ENCODE data around the gene SYNJ2. TPM values are rescaled to one million over a fixed set of nuclear protein-coding genes. Genes with fewer than 3 reads are reported as not detected.

The SYNJ2 gene
- total and polyA plus RNA-seq, 2 experiments from 2014 or later = 2.8 to 5.6 TPM

DNA sequence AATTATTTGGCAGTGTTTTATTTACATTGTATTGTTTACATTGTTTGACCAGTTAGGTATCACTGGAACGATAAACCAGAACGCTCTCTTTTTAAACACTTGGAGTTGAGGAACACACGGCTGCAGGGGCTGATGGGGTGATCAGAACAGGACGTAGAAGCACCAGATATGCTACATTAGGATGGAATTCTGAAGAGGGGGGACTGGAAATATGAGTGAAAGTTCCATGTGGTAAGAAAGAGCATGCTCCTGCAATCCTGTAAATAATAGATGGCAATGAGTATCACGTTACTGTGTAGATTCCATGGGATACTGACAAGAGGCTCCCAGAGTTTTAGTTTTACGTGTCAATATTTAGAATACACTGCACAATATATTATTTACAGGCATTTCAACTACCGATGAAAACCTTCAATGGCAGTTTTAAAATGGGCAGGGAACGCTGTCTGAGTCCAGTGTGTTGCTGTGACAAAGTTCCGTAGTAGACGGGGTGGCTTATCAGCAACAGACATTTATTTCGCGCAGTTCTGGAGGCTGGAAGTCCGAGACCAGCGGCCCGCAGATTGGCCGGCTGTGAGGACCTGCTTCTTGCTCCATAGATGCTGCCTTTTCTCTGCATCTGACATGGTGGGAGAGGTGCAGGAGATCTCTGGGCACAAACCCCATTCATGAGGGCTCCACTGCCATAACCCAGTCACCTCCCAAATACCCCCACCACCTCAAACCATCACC is 43.1 kb downstream of the SYNJ2 start (continued):
- TF ChIP-seq, protein P1, sequence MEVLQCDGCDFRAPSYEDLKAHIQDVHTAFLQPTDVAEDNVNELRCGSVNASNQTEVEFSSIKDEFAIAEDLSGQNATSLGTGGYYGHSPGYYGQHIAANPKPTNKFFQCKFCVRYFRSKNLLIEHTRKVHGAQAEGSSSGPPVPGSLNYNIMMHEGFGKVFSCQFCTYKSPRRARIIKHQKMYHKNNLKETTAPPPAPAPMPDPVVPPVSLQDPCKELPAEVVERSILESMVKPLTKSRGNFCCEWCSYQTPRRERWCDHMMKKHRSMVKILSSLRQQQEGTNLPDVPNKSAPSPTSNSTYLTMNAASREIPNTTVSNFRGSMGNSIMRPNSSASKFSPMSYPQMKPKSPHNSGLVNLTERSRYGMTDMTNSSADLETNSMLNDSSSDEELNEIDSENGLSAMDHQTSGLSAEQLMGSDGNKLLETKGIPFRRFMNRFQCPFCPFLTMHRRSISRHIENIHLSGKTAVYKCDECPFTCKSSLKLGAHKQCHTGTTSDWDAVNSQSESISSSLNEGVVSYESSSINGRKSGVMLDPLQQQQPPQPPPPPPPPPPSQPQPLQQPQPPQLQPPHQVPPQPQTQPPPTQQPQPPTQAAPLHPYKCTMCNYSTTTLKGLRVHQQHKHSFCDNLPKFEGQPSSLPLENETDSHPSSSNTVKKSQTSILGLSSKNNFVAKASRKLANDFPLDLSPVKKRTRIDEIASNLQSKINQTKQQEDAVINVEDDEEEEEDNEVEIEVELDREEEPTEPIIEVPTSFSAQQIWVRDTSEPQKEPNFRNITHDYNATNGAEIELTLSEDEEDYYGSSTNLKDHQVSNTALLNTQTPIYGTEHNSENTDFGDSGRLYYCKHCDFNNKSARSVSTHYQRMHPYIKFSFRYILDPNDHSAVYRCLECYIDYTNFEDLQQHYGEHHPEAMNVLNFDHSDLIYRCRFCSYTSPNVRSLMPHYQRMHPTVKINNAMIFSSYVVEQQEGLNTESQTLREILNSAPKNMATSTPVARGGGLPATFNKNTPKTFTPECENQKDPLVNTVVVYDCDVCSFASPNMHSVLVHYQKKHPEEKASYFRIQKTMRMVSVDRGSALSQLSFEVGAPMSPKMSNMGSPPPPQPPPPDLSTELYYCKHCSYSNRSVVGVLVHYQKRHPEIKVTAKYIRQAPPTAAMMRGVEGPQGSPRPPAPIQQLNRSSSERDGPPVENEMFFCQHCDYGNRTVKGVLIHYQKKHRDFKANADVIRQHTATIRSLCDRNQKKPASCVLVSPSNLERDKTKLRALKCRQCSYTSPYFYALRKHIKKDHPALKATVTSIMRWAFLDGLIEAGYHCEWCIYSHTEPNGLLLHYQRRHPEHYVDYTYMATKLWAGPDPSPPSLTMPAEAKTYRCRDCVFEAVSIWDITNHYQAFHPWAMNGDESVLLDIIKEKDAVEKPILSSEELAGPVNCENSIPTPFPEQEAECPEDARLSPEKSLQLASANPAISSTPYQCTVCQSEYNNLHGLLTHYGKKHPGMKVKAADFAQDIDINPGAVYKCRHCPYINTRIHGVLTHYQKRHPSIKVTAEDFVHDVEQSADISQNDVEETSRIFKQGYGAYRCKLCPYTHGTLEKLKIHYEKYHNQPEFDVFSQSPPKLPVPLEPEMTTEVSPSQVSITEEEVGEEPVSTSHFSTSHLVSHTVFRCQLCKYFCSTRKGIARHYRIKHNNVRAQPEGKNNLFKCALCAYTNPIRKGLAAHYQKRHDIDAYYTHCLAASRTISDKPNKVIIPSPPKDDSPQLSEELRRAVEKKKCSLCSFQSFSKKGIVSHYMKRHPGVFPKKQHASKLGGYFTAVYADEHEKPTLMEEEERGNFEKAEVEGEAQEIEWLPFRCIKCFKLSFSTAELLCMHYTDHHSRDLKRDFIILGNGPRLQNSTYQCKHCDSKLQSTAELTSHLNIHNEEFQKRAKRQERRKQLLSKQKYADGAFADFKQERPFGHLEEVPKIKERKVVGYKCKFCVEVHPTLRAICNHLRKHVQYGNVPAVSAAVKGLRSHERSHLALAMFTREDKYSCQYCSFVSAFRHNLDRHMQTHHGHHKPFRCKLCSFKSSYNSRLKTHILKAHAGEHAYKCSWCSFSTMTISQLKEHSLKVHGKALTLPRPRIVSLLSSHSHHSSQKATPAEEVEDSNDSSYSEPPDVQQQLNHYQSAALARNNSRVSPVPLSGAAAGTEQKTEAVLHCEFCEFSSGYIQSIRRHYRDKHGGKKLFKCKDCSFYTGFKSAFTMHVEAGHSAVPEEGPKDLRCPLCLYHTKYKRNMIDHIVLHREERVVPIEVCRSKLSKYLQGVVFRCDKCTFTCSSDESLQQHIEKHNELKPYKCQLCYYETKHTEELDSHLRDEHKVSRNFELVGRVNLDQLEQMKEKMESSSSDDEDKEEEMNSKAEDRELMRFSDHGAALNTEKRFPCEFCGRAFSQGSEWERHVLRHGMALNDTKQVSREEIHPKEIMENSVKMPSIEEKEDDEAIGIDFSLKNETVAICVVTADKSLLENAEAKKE (CRISPR knock-in tag; IDR thresholded peaks at IDR 0.05) = no peak
- TF ChIP-seq EZH2 (IDR thresholded peaks at IDR 0.05; ENCODE audit: low read depth, unreplicated experiment) = no peak
- TF ChIP-seq NANOG (IDR thresholded peaks at IDR 0.05; ENCODE audit: borderline replicate concordance) = no peak
- TF ChIP-seq, protein P2, sequence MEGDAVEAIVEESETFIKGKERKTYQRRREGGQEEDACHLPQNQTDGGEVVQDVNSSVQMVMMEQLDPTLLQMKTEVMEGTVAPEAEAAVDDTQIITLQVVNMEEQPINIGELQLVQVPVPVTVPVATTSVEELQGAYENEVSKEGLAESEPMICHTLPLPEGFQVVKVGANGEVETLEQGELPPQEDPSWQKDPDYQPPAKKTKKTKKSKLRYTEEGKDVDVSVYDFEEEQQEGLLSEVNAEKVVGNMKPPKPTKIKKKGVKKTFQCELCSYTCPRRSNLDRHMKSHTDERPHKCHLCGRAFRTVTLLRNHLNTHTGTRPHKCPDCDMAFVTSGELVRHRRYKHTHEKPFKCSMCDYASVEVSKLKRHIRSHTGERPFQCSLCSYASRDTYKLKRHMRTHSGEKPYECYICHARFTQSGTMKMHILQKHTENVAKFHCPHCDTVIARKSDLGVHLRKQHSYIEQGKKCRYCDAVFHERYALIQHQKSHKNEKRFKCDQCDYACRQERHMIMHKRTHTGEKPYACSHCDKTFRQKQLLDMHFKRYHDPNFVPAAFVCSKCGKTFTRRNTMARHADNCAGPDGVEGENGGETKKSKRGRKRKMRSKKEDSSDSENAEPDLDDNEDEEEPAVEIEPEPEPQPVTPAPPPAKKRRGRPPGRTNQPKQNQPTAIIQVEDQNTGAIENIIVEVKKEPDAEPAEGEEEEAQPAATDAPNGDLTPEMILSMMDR (conservative IDR thresholded peaks at IDR 0.05; ENCODE audit: low read depth in 2 of 2) = no peak

DNA sequence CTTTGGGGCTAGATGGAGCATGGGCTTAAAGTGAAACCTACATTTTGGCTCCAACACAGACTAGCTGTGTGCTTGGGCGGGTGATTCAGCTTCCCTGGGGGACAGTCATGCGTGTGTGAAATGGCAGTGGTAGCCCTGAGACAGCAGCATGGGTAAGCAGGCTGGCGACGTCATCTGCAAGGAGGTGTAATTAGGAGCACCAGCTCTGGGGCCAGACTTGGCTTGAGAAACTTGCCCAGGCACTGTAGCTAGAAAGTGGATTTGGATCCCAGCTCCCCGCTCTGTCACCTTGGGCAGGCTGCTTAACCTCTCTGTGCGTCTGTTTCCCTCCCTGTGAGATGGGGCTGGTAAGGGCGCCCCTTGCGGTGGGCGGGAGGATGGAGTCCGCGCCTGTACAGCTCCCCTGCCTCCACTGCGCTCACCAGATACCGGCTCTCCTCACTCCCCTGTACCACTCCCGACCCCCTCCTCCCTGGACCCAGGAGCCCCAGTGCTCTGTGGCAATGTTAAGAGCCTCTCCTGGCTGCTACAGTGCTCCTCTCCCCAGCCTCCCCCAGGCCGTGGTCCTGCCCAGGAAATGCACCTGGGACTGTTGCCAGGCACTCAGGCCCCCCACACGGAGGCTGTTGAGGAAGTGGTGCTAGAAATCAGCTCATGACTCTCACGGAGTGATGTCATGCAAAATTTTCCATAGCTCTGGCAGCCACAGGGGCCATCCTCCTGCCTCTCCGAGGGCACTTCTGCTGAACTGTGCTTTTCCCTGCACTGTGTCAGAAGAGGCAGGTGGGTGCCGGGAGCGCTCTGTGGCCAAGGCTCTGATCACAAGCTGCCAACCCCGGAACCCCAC is 44.6 kb downstream of the SYNJ2 start:
- Histone ChIP-seq H4K20me1 (replicated peaks; ENCODE audit: insufficient read depth) (no peaks in the 10 kb centered on the region), H3K4me2 (no peak overlapping the region), H3K4me1 (ENCODE audit: insufficient read depth) (no peaks in the 10 kb centered on the region; the same call in 1 of the 2 replicates), H3K4me3 (no peak overlapping the region), H3K27ac (ENCODE audit: low read depth) (no peak overlapping the region), H2AFZ (no peak overlapping the region), H3K36me3 (ENCODE audit: insufficient read depth) (no peaks in the 10 kb centered on the region), H3K79me2 (replicated peaks; ENCODE audit: insufficient read depth) (no peaks in the 10 kb centered on the region), H3K9me2 (ENCODE audit: insufficient read depth) (no peaks in the 10 kb centered on the region), H3F3A (replicated peaks; ENCODE audit: low read depth) (no peaks in the 10 kb centered on the region), H3K27me3 (ENCODE audit: insufficient read depth) (no peaks in the 10 kb centered on the region)
- H3K4me3 Mint-ChIP-seq = no peak overlapping the region
- peaks cover 5% of the 10 kb centered on the region; the same call in 2 of the 3 replicates for H3K36me3 Mint-ChIP-seq (ENCODE audit: low read depth)
- peaks cover 23% of the 10 kb centered on the region for H3K27me3 Mint-ChIP-seq (ENCODE audit: insufficient read depth, low read depth, poor library complexity)
- H3K27ac Mint-ChIP-seq = peak overlapping the region; percentile 65; the same call in 1 of the 2 replicates
- ATAC-seq (peak; percentile 83), DNase-seq (ENCODE audit: low spot score) (peak; percentile 50)
- H3K4me1 Mint-ChIP-seq = peaks cover 26% of the 10 kb centered on the region
- no peaks in the 10 kb centered on the region for H3K9me3 Mint-ChIP-seq
- no peak for TF ChIP-seq CREB1 (CRISPR knock-in tag; IDR thresholded peaks at IDR 0.05; ENCODE audit: low read depth)
- TF ChIP-seq STAT1 (IDR thresholded peaks at IDR 0.05; ENCODE audit: unreplicated experiment) = no peak
- TF ChIP-seq NANOG (IDR thresholded peaks at IDR 0.05; ENCODE audit: borderline replicate concordance) = no peak
- TF ChIP-seq, protein P2 (conservative IDR thresholded peaks at IDR 0.05; ENCODE audit: low read depth in 2 of 2) = peak; percentile 67 to 70

Measured in GM23338 (cell line).